Endothelial cell of umbilical vein (primary cell): Measurements from ENCODE around the gene MRPS11. TPM values are rescaled to one million over a fixed set of nuclear protein-coding genes. Genes with fewer than 3 reads are reported as not detected.

ENCODE experiments used
- BruUV-seq: library from RNA; stranded (reverse); fragments of 400-500 nt; replicated peaks from 2 replicates; lab custom pipeline; 2021; lab: Mats Ljungman, UMichigan
- CTCF ChIA-PET: fragments of 300-600, 350-600 bp; sonication (Branson Sonifier 250); formaldehyde crosslinking; loops from one replicate; lab custom pipeline; 2021; ENCODE audit warnings: antibody characterized with exemption, inconsistent platforms; lab: Charles Lee
- POLR2A ChIA-PET: fragments of 300-600, 350-600 bp; sonication (Branson Sonifier 250); formaldehyde crosslinking; loops from one replicate; lab custom pipeline; 2021; ENCODE audit warnings: antibody characterized with exemption, inconsistent platforms; lab: Charles Lee
- DNase-seq: peaks from one replicate; pipeline ENCODE4 v3.0.0-alpha.2; 2011; ENCODE audit warnings: low read depth, low spot score
- FAIRE-seq: peaks from 2 replicates; lab custom pipeline; 2011; peaks lifted over from hg19 to GRCh38; lab: Jason Lieb, UNC
- H2AFZ ChIP-seq: 2 replicates; pipeline ENCODE4 v1.6.0; 2012; ENCODE audit warnings: low read depth, low read length, control low read depth, inconsistent platforms
- H3K27ac ChIP-seq: 2 replicates; pipeline ENCODE4 v1.5.1; 2011; ENCODE audit warnings: low read depth, mild to moderate bottlenecking, control low read depth, low read length, moderate library complexity; ENCODE audit not compliant: insufficient read depth
- H3K27me3 ChIP-seq, 2 experiments: 2 replicates each; pipeline versions ENCODE4 v1.6.0 to v1.6.1; 2011; ENCODE audit warnings: low read length in 2 of 2, mixed read lengths in 1 of 2; ENCODE audit not compliant: control insufficient read depth in 2 of 2, insufficient read depth in 2 of 2
- H3K36me3 ChIP-seq, 2 experiments: 2 replicates in 1 of 2; 3 replicates in 1 of 2; pipeline ENCODE4 v1.5.1; 2011; ENCODE audit warnings: low read length in 2 of 2, mild to moderate bottlenecking in 1 of 2, moderate library complexity in 1 of 2; ENCODE audit not compliant: control insufficient read depth in 2 of 2, insufficient read depth in 2 of 2; ENCODE audit errors: extremely low read depth in 1 of 2
- H3K4me1 ChIP-seq: 3 replicates; pipeline ENCODE4 v1.5.1; 2011; ENCODE audit warnings: mild to moderate bottlenecking, low read length; ENCODE audit not compliant: control insufficient read depth, insufficient read depth; ENCODE audit errors: extremely low read depth
- H3K4me2 ChIP-seq: 2 replicates; pipeline ENCODE4 v1.6.1; 2011; ENCODE audit warnings: low read length, control low read depth, mixed read lengths; ENCODE audit not compliant: insufficient read depth
- H3K4me3 ChIP-seq, 3 experiments: fragments of 200-600 bp in 1 of 3; sonication (generic), shearing (Covaris generic) in 1 of 3; replicated peaks in 1 of 3; 2 replicates each; pipeline ENCODE4 v1.5.1; 2011 to 2016; ENCODE audit warnings: control low read depth in 3 of 3, low read length in 3 of 3, mild to moderate bottlenecking in 2 of 3, inconsistent platforms in 1 of 3, low read depth in 1 of 3, moderate library complexity in 1 of 3; ENCODE audit not compliant: insufficient read depth in 1 of 3
- H3K79me2 ChIP-seq: 2 replicates; pipeline ENCODE4 v1.6.0; 2012; ENCODE audit warnings: low read length, inconsistent platforms; ENCODE audit not compliant: control insufficient read depth, insufficient read depth
- H3K9ac ChIP-seq: replicated peaks from 2 replicates; pipeline ENCODE3; 2011; ENCODE audit warnings: low read length, control low read depth; ENCODE audit not compliant: insufficient read depth; ENCODE audit errors: extremely low read depth
- H3K9me1 ChIP-seq: replicated peaks from 3 replicates; pipeline ENCODE4 v1.6.0; 2011; ENCODE audit warnings: mild to moderate bottlenecking, low read length; ENCODE audit not compliant: control insufficient read depth, insufficient read depth; ENCODE audit errors: extremely low read depth
- H3K9me3 ChIP-seq: replicated peaks from 2 replicates; pipeline ENCODE4 v1.5.1; 2012; ENCODE audit warnings: low read length, inconsistent platforms; ENCODE audit not compliant: control insufficient read depth, insufficient read depth
- H4K20me1 ChIP-seq: replicated peaks from 2 replicates; pipeline ENCODE3; 2011; ENCODE audit warnings: mild to moderate bottlenecking, low read length; ENCODE audit not compliant: control insufficient read depth, insufficient read depth; ENCODE audit errors: extremely low read depth
- EZH2 ChIP-seq: IDR thresholded peaks from 2 replicates; pipeline ENCODE4 v1.6.1; 2012; ENCODE audit warnings: borderline replicate concordance, low read depth, mild to moderate bottlenecking, moderate library complexity, low read length, inconsistent platforms; ENCODE audit not compliant: severe bottlenecking
- FOS ChIP-seq: IDR thresholded peaks from 2 replicates; pipeline ENCODE4 v1.6.1; 2011; ENCODE audit warnings: mild to moderate bottlenecking, low read length, moderate library complexity, borderline replicate concordance; ENCODE audit not compliant: insufficient read depth
- GATA2 ChIP-seq: IDR thresholded peaks from 2 replicates; pipeline ENCODE4 v1.7.0; 2011; ENCODE audit warnings: low read depth, mild to moderate bottlenecking, moderate library complexity, mixed read lengths, low read length; ENCODE audit not compliant: insufficient read length, insufficient read depth
- JUN ChIP-seq: IDR thresholded peaks from 2 replicates; pipeline ENCODE4 v1.6.1; 2011; ENCODE audit warnings: borderline replicate concordance, low read depth; ENCODE audit not compliant: insufficient read length, insufficient read depth
- MYC ChIP-seq: IDR thresholded peaks from one replicate; pipeline ENCODE4 v1.6.1; 2011; ENCODE audit warnings: mild to moderate bottlenecking, low read depth, low read length
- POLR2A ChIP-seq: IDR thresholded peaks from 2 replicates; pipeline ENCODE4 v1.6.1; 2012; ENCODE audit warnings: low read depth, mild to moderate bottlenecking, control low read depth, low read length
- POLR2AphosphoS5 ChIP-seq: IDR thresholded peaks from 2 replicates; pipeline ENCODE4 v1.6.1; 2012; ENCODE audit warnings: low read depth, mild to moderate bottlenecking, control low read depth, low read length, moderate library complexity; ENCODE audit not compliant: insufficient read depth
- dilution Hi-C: fragments of 300-500 bp; cut with MboI; formaldehyde crosslinking; loops from one replicate; pipeline ENCODE4 v1.15.0; 2019; ENCODE audit warnings: low sequenced_read_pairs; ENCODE audit not compliant: extremely low pct_ligation_motif_present
- intact Hi-C: fragments of 100-400 bp; cut with micrococcal nuclease; formaldehyde crosslinking; loops from one replicate; pipeline ENCODE4 v1.10.0; 2022
- polyA plus RNA-seq, 4 experiments: library from polyadenylated mRNA; depleted of rRNA in 3 of 4; stranded (reverse) in 3 of 4; unstranded in 1 of 4; fragments of >200 nt; gene quantifications; 2 replicates each; pipeline versions ENCODE4 v1.2.1 to v1.2.3, GENCODE V29; 2011 to 2012; ENCODE audit warnings: missing spikeins in 1 of 4
- total RNA-seq: library from RNA; stranded (reverse); gene quantifications from 2 replicates; pipeline ENCODE4 v1.2.3, GENCODE V29; 2021
- TF ChIP-seq, protein P1 (sequence below), 2 donors: IDR thresholded peaks; 1 replicate in 1 of 2; 2 replicates in 1 of 2; pipeline ENCODE4 v1.5.1; 2011; ENCODE audit warnings: low read length in 2 of 2, mild to moderate bottlenecking in 2 of 2, moderate library complexity in 2 of 2, control low read depth in 1 of 2, inconsistent platforms in 1 of 2, low read depth in 1 of 2; ENCODE audit not compliant: insufficient read depth in 1 of 2; ENCODE audit errors: extremely low read depth in 1 of 2
- TF ChIP-seq, protein P2 (sequence below): IDR thresholded peaks from 2 replicates; pipeline ENCODE4 v1.6.1; 2011; ENCODE audit not compliant: insufficient read depth, insufficient read length

The MRPS11 gene
- total and polyA plus RNA-seq, 2 donors (not counting 3 experiments of a cell fraction or from before 2014, with no cell fraction given) = 66.3 to 97.9 TPM

DNA sequence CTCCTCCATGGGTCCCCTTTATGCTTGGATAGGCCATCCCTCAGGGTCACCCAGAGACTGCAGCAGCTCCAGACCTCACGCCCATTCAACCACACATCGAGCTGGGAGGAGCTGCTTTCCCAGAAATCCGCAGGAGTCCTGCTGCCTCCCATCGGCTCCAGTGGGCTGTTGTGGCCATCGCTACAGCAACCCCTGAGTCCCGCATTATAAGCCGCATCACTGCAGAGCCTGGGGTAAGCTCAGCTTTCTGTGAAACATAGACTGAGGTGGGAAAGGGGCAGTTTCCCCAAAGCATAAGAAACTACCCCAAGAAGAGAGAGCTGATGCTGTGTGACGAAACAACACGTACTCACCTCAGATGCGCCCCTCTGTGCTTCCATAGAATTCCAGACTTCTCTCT, 36.1 kb upstream of the MRPS11 start:
- BruUV-seq = no TSS peak
- Histone ChIP-seq H2AFZ (no peak overlapping the region), H3K9me1 (no peaks in the 10 kb centered on the region), H3K36me3 (no peaks in the 10 kb centered on the region), H3K4me2 (no peak overlapping the region), H3K4me1 (no peaks in the 10 kb centered on the region), H3K9me3 (no peaks in the 10 kb centered on the region), H3K4me3 (no peak overlapping the region), H3K79me2 (no peaks in the 10 kb centered on the region), H3K27me3 (no peaks in the 10 kb centered on the region), H3K27ac (no peak overlapping the region), H4K20me1 (no peaks in the 10 kb centered on the region), H3K9ac (no peak overlapping the region)
- ChIA-PET POLR2A (no interaction called here), CTCF (no interaction called here)
- DNase-seq (no peak), FAIRE-seq (no peak)
- intact Hi-C loops (no loop called here), dilution Hi-C loops (no loop called here)
- no peak for TF ChIP-seq POLR2AphosphoS5
- TF ChIP-seq, protein P1, sequence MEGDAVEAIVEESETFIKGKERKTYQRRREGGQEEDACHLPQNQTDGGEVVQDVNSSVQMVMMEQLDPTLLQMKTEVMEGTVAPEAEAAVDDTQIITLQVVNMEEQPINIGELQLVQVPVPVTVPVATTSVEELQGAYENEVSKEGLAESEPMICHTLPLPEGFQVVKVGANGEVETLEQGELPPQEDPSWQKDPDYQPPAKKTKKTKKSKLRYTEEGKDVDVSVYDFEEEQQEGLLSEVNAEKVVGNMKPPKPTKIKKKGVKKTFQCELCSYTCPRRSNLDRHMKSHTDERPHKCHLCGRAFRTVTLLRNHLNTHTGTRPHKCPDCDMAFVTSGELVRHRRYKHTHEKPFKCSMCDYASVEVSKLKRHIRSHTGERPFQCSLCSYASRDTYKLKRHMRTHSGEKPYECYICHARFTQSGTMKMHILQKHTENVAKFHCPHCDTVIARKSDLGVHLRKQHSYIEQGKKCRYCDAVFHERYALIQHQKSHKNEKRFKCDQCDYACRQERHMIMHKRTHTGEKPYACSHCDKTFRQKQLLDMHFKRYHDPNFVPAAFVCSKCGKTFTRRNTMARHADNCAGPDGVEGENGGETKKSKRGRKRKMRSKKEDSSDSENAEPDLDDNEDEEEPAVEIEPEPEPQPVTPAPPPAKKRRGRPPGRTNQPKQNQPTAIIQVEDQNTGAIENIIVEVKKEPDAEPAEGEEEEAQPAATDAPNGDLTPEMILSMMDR (IDR thresholded peaks at IDR 0.05; ENCODE audit: extremely low read depth in 1 of 2, insufficient read depth in 1 of 2, low read depth in 1 of 2, low read length in 2 of 2) = no peak
- no peak for TF ChIP-seq FOS
- no peak for TF ChIP-seq POLR2A
- no peak for TF ChIP-seq GATA2
- TF ChIP-seq JUN = no peak
- no peak for TF ChIP-seq MYC
- no peak for TF ChIP-seq EZH2
- TF ChIP-seq, protein P2, sequence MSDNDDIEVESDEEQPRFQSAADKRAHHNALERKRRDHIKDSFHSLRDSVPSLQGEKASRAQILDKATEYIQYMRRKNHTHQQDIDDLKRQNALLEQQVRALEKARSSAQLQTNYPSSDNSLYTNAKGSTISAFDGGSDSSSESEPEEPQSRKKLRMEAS = no peak
